Measurements from ENCODE around the gene OSBPL6.

The OSBPL6 gene

GRCh38 chr2:178365116-178365515, 170.8 kb downstream of the OSBPL6 start:
- DNase-seq (ENCODE audit: insufficient read length, low spot score) (no peak), FAIRE-seq (peak; percentile 11)
- no peak for TF ChIP-seq CTCF (IDR thresholded peaks at IDR 0.05; ENCODE audit: insufficient read depth, missing control alignments)

- no peak for FAIRE-seq
- no peak for TF ChIP-seq CTCF (IDR thresholded peaks at IDR 0.05; ENCODE audit: insufficient read depth, missing control alignments)
- no peak for DNase-seq (ENCODE audit: insufficient read length, low spot score)
Observed at GRCh38 chr2:178366412-178366811, 172.1 kb downstream of the OSBPL6 start.

GRCh38 chr2:178367344-178367743, 173.0 kb downstream of the OSBPL6 start:
- peak; percentile 80 for FAIRE-seq
- no peak for DNase-seq (ENCODE audit: insufficient read length, low spot score)
- no peak for TF ChIP-seq CTCF (IDR thresholded peaks at IDR 0.05; ENCODE audit: insufficient read depth, missing control alignments)

DNA sequence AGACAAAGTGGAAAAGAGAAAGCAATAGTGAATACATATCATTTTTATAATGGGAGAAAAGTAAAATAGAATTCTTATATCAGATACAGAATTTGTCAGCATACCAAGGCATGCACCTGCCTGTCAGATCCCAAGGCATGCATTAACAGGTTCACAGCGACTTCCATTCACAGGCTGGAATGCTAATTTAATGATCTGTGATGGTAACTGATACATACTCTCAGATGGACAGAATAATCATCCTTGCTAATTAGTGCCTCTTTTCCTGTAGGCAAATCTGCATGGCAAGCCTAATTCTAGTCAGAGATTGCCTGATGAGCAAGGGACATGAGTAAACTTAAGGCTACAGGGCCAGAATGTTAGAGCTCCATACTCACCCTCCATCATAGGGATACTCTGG, 180.6 kb downstream of the OSBPL6 start:
- TF ChIP-seq CTCF (IDR thresholded peaks at IDR 0.05; ENCODE audit: insufficient read depth, missing control alignments) = no peak
- FAIRE-seq (no peak), DNase-seq (ENCODE audit: insufficient read length, low spot score) (no peak)

DNA sequence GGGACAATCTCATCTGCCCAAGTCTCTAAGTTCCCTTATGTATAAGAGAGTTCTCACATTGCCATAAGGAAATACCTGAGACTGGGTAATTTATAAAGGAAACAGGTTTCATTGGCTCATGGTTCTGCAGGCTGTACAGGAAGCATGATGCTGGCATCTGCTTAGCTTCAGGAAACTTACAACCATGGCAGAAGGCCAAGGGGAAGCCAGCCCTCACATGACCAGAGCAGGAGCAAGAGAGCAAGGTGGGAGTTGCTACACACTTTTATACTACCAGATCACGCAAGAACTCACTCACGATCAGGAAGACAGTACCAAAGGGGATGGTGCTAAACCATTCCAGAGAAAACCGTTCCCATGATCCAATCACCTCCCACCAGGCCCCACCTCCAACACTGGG, 182.7 kb downstream of the OSBPL6 start:
- no peak for FAIRE-seq

DNA sequence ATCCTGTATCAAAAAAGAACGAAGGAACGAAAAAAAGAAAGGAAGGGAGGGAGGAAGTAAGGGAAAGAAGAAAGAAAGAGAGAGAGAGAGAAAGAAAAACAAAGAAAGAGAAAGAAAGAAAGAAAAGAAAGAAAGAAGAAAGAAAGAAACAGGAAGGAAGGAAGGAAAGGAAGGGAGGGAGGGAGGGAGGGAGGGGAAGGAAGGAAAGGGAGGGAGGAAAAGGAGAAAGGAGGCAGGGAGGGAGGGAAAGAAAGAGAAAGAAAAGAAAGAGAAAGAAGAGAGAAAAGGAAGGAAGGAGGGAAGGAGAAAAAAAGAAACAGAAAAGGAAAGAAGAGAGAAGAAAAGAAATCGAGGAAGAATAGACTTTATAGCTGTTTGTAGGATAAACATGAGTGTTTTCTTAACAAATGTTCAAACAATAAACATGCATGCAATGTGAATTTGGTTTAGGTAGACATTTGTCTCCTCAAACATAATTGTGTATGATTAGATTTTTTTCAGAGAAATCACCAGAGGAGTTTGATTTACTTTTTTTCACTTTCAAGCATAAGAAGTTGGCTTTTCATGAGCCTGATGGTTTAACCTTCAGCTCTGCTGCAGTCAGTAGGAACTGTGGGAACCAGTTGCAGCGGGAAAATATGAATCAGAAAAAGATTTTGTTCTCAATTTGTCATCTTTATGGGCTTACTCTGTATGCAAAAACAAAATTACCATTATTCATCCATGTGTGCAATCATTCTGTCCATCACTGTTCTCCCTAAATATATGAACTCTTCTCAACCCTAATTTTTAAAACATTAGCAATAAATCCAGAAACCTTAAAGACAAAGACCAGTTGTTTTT, 185.1 kb downstream of the OSBPL6 start:
- no peak for FAIRE-seq
- no peak for DNase-seq (ENCODE audit: insufficient read length, low spot score)
- TF ChIP-seq CTCF (IDR thresholded peaks at IDR 0.05; ENCODE audit: insufficient read depth, missing control alignments) = no peak

More for the DNA sequence above, 182.7 kb downstream of the OSBPL6 start:
- no peak for DNase-seq (ENCODE audit: insufficient read length, low spot score)
- no peak for TF ChIP-seq CTCF (IDR thresholded peaks at IDR 0.05; ENCODE audit: insufficient read depth, missing control alignments)

- DNase-seq (ENCODE audit: insufficient read length, low spot score) (no peak), FAIRE-seq (no peak)
- no peak for TF ChIP-seq CTCF (IDR thresholded peaks at IDR 0.05; ENCODE audit: insufficient read depth, missing control alignments)
Observed at GRCh38 chr2:178380763-178381162, 186.5 kb downstream of the OSBPL6 start.

Data from D721Med (cell line).